HEK293T (cell line): ENCODE measurements around the gene PECR.

ENCODE experiments used
- ELF4 ChIP-seq: fragments of 450-650 bp; IDR thresholded peaks from 2 replicates; pipeline ENCODE4 v1.6.1; 2017; ENCODE audit warnings: antibody characterized with exemption
- SP1 ChIP-seq: fragments of 450-650 bp; IDR thresholded peaks from 2 replicates; pipeline ENCODE4 v1.6.1; 2017

GRCh38 chr2:216034065-216034464 is 47.5 kb downstream of the PECR start:
- TF ChIP-seq ELF4: no peak
- no peak for TF ChIP-seq SP1
